ENCODE data around the gene MED10. TPM values are rescaled to one million over a fixed set of nuclear protein-coding genes. Genes with fewer than 3 reads are reported as not detected.

Gene MED10
- total RNA-seq, 1 experiment from 2014 or later, result 34.0 TPM

- POLR2A ChIA-PET, result no interaction called here
- no peaks in the 10 kb centered on the region for H3K4me1 ChIP-seq (ENCODE audit: control insufficient read depth, insufficient read depth, low read length)
Measured at GRCh38 chr5:6401410-6401809, 23.1 kb upstream of the MED10 start.

DNA sequence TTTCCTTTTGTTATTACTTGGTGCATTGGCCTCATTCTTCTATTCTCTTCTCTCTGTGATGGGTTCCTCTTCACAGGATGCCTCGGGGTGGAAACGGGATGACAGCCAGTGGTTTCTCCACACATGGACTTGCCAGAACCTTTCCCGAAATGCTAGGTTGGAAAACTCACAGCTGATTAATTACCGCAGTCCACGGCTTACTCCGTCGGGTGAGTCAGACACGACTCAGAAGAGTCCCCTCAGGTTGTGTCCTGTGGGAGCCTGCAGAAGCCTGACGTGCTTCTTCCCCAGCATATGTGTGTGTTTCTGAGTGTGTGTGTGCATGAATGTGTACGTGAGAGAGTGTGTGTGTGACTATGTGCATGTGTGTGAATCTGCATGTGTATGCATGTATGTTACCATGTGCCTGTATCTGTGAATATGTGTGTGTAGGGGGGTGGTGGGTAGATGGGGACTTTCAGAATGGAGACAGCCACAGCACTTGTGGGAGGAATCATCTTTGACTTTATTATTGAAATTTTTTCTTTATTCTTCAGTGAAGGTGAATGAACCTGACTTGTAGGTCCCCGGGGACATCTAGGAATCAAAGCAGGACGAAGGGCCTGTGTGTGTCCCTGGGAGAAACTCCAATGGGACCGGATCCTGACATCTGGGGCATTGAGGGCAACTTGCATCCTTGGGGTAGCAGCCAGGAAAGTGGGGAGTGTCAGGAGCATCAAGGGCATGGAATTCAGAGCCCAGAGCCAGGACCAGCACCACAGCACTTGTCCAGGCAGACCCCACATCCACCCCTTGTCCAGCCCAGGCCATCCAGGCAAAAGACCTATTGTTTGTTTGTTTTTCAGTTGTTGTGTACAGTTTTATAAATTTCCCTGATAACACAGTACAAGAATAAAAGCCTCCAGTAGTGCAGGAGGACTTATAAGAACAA is 21.9 kb upstream of the MED10 start:
- Histone ChIP-seq H3K36me3 (ENCODE audit: control insufficient read depth, insufficient read depth, low read length) (no peaks in the 10 kb centered on the region), H3K9me3 (ENCODE audit: control insufficient read depth, insufficient read depth, low read depth, low read length) (no peaks in the 10 kb centered on the region), H3K4me3 (ENCODE audit: low read depth in 2 of 2, low read length in 2 of 2) (no peak overlapping the region), H3K4me1 (ENCODE audit: control insufficient read depth, insufficient read depth, low read length) (no peaks in the 10 kb centered on the region), H3K27ac (ENCODE audit: low read length) (no peak overlapping the region), H3K27me3 (ENCODE audit: control insufficient read depth, insufficient read depth, low read length) (peaks cover 22% of the 10 kb centered on the region)
- intact Hi-C loops (cut with micrococcal nuclease; ENCODE audit: unreplicated experiment), result no loop called here
- no TSS peak for BruUV-seq (replicated peaks)
- ChIA-PET POLR2A (no interaction called here), CTCF (no interaction called here)
- DNase-seq (ENCODE audit: low read depth, low spot score) (no peak), ATAC-seq (no peak)
- in situ Hi-C loops (cut with HindIII; ENCODE audit: low pct_unique_long_range_greater_than_20kb, low sequenced_read_pairs), result no loop called here
- TF ChIP-seq REST (IDR thresholded peaks at IDR 0.05; ENCODE audit: insufficient read depth in 1 of 2, low read depth in 2 of 2, low read length in 1 of 2) (no peak), CTCF (IDR thresholded peaks at IDR 0.05) (no peak), POLR2AphosphoS5 (IDR thresholded peaks at IDR 0.05; ENCODE audit: low read depth, low read length) (no peak), TCF7L2 (IDR thresholded peaks at IDR 0.05; ENCODE audit: low read depth, low read length) (no peak), SIN3A (IDR thresholded peaks at IDR 0.05; ENCODE audit: borderline replicate concordance, insufficient read depth, low read depth, low read length) (no peak)

More at GRCh38 chr5:6401410-6401809, 23.1 kb upstream of the MED10 start:
- ATAC-seq, result no peak
- in situ Hi-C loops (cut with HindIII; ENCODE audit: low pct_unique_long_range_greater_than_20kb, low sequenced_read_pairs), result no loop called here
- Histone ChIP-seq H3K36me3 (ENCODE audit: control insufficient read depth, insufficient read depth, low read length) (no peaks in the 10 kb centered on the region), H3K9me3 (ENCODE audit: control insufficient read depth, insufficient read depth, low read depth, low read length) (no peaks in the 10 kb centered on the region), H3K27ac (ENCODE audit: low read length) (no peak overlapping the region), H3K4me3 (ENCODE audit: low read depth in 2 of 2, low read length in 2 of 2) (no peak overlapping the region), H3K27me3 (ENCODE audit: control insufficient read depth, insufficient read depth, low read length) (peaks cover 20% of the 10 kb centered on the region)
- TF ChIP-seq POLR2AphosphoS5 (IDR thresholded peaks at IDR 0.05; ENCODE audit: low read depth, low read length), result no peak
- no peak for TF ChIP-seq REST (IDR thresholded peaks at IDR 0.05; ENCODE audit: insufficient read depth in 1 of 2, low read depth in 2 of 2, low read length in 1 of 2)
- TF ChIP-seq CTCF (IDR thresholded peaks at IDR 0.05), result no peak
- TF ChIP-seq TCF7L2 (IDR thresholded peaks at IDR 0.05; ENCODE audit: low read depth, low read length), result no peak
- TF ChIP-seq SIN3A (IDR thresholded peaks at IDR 0.05; ENCODE audit: borderline replicate concordance, insufficient read depth, low read depth, low read length), result no peak
- BruUV-seq (replicated peaks), result no TSS peak
- DNase-seq (ENCODE audit: low read depth, low spot score), result no peak
- intact Hi-C loops (cut with micrococcal nuclease; ENCODE audit: unreplicated experiment), result no loop called here
- CTCF ChIA-PET, result no interaction called here
